ENCODE data around the gene BIRC6.

BIRC6 gene

DNA sequence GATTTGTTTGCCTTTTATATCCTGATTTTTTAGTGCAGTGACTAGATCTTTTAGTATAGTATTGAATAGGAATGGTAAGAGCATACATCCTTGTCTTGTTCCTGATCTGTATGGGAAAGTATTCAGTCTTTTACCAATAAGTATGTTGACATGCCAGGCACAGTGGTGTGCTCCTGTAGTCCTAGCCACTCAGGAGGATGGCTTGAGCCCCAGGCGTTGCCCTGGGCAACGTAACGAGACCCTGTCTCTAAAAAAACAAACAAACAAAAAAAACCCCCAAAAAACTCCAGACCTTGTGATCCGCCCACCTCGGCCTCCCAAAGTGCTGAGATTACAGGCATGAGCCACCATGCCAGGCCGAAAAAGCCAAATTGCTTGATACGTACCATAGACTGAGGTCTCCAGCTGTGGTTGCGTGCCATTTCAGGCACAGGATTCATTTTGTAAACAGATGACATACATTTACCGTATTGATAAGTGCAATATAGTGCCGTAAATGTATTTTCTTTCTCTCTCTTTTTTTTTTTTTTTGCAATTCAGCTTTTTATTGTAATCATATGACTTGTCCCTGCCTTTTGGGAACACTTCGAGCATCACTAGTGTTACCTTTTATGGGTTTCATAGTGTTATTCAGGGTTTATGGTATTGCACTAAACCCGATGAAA lies 18.5 kb downstream of the BIRC6 start:
- no peak for DNase-seq

DNA sequence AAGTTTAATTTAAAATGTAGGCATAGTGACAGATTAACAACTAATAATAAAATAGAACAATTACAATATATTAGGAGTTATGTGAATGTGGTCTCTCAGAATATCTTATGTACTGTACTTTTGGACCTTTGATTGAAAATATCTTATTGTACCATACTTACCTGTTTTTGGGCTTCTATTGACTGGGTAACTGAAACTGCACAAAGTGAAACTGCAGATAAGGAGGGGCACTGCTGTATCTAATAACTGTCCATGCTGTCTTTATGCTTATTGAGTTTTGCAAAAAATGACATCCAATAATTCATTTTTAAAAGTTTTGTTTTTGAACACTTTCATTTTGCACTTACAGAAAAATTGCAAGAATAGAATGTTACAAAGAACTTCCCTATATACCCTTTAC lies 19.9 kb downstream of the BIRC6 start:
- no peak for DNase-seq

DNA sequence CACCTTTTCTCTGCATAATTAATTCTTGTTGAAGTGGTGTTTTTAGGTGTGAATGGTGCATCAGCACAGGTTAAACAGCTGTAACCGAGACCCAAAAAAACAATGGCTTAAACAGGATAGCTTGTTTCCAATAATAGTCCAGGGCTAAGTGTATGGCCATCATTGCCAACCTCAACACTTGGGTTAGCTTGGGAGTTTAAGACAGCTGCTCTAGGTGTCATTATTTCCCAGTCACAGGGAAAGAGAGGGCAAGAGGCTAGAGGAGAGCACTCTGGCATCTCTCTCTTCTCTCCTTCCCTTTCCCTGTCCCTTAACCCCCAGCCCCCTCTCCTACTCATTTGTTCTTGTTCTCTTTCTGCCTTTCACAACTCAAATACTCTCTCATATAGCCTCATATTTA lies 21.1 kb downstream of the BIRC6 start:
- no peak for DNase-seq

DNA sequence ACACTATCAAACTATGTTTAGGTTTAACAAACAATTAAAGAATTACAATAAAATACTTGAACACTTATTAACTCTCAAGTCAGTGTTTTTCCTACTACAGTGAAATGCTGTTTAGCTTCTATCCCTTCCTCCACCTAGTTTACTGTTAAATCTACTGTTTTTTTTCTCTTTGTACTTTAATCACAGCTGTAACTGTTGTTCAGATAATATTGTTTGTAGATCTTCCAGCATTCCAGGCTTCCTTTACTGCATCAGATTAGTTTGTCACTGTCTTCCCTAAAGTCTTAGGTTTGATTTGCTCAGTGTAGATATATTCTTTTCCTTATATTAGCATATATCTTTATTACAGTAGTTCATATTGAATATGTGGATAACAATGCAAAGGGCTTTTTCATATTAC lies 22.5 kb downstream of the BIRC6 start:
- DNase-seq: no peak

DNA sequence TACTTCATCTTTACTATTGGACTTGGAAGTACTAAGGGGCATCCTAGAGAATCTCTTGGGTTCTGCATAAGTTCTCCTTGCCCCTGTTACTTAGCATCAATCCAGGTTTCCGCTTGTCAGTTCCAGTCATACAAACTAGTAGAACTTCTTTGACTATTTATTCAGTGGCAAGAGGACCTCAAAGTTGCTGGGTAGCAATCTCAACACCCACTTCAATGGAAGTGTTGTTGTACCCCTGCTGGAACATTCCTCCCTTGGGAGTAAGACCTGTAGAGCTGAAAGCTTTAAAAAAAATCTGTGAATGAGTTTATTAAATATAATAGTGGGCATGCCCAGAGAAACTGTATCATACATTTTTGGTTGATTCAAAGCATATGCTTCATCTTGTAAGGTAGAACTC lies 27.0 kb downstream of the BIRC6 start:
- DNase-seq: no peak

DNA sequence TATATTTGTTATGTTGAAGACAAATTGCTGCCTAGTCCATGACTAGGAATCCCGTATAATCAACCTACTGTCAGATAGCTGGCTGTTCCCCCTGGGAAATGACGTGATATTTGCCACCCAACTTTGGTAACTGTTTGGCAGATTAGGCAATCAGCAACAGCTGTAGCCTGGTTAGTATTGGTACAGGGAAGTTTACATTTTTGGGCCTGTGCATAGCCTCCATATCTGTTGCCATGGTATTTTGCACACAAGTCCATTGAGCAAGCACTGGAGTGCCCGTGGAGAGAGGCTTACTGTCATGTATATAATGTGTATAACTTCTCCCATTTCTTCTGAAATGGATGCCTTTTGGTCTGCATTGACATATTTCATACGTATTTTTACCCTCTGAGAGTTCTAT lies 27.7 kb downstream of the BIRC6 start:
- no peak for DNase-seq

DNA sequence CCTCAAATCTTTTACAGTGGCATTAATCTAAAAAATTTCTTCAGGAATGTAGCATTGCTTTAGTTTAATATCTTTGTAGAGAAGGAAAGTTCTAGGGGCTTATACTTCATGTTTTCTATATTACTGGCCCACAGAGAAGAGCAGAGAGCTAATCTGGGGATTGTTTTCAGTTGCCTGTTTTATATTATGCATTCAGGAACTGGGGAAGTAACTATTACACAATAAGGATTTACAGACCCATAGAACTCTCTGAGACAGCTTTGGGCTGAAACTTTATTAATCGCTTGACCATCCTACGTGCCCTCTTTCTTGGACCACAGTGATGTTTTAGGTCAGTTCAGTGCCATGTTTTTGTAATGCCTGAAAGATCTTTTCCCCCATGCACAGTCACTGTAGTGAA lies 29.9 kb downstream of the BIRC6 start:
- no peak for DNase-seq

DNA sequence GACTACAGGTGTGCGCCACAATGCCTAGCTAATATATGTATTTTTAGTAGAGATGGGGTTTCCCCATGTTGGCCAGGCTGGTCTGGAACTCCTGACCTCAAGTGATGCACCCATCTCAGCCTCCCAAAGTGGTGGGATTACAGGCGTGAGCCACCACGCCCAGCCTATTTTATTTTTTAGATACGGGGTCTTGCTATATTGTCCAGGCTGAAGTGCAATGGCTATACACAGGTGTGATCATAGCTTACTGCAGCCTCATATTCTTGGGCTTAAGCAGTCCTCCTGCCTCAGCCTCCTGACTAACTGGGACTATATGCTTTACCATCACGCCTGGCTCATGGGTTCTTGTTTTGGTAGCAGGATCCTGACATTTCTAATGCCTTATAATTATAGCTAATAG lies 42.4 kb downstream of the BIRC6 start:
- no peak for DNase-seq

DNA sequence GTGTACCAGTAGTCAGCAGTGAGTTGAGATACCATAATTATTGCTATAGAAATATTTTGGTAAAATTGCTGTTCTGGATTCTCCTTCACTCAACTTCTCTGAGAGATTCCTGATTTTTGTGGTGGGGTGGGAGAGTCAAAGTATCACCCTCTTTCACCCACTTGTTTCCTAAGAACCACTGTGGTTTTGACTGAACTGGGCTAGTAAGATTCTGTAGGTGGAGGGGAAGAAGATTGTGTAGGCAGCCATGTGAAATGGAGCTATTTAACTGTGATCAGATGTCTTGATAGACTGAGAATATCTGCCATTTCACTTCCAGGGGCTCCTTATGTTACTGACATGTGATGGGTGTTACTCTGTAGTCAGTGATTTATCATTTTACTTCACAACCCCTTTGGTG lies 45.3 kb downstream of the BIRC6 start:
- DNase-seq: no peak

DNA sequence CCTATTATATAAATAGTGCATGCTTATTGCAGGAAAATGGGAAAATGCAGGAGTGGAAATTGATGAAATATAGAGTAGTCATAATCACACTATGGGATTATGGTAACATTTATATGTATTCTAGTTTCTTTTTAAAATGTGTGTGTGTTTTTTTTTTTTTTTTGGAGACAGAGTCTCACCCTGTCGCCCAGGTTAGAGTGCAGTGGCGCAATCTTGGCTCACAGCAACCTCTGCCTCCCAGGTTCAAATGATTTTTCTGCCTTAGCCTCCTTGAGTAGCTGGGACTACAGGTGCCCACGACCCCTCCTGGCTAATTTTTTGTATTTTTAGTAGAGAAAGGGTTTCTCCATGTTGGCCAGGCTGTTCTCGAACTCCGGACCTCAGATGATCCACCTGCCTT lies 47.0 kb downstream of the BIRC6 start:
- no peak for DNase-seq

DNA sequence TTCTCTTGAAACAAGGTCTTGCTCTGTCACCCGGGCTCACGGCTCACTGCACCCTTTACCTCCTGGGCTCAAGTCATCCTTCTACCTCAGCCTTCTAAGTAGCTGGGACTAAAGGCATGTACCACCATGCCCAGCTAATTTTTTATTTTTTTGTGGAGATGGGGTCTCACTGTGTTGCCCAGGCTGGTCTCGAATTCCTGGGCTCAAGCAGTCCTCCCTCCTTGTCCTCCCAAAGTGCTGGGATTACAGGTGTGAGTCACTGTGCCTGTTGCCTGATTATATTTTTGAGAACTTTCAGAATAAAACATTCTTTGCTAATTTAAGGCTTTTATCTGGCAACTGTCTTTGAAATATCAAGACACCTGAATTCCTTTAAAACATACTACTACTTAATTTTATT lies 47.9 kb downstream of the BIRC6 start:
- DNase-seq: no peak

DNA sequence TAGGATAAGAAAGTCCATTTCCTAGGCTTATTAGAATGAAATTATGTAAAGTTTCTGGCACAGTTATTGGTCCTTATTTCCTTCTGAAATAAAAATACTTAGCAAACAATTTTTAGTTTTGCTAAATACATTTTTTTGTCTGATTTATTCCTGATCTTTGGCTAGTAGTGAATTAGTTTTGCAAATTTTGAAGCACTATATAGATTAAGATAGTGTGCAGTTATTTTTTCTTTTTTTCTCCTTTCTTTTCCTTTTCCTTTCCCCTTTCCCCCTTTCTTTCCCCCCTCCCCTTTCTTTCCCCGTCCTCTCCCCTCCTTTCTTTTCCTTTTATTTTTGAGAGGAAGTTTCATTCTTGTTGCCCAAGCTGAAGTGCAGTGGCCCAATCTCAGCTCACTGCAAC lies 59.7 kb downstream of the BIRC6 start:
- no peak for DNase-seq

DNA sequence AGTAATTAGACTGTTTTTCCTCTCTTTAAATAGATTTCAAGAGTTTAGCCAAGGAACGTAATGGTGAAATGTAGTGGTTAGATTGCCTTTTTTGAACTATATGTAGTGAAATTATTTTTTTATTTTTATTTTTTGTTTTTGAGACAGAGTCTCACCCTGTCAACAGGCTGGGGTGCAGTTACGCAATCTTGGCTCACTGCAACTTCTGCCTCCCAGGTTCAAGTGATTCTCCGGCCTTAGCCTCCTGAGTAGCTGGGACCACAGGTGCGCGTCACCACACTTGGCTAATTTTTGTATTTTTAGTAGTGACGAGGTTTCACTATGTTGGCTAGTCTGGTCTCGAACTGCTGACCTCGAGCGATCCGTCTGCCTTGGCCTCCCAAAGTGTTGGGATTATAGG lies 60.8 kb downstream of the BIRC6 start:
- DNase-seq: no peak

DNA sequence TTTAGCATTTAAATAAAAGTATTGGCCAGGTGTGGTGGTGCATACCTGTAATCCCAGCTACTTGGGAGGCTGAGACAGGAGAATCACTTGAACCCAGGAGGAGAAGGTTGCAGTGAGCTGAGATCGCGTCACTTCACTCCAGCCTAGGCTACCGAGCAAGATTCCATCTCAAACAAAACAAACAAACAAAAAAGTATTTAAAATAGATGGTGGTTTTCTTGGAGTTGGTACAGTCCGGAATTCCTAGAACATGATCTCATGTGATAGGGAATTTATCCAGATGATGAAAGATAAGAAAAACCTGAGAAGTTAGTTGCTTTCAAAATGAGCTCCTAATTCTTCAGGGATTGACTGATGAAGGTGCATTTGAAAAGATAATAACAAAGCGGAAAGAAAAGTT lies 62.0 kb downstream of the BIRC6 start:
- no peak for DNase-seq

DNA sequence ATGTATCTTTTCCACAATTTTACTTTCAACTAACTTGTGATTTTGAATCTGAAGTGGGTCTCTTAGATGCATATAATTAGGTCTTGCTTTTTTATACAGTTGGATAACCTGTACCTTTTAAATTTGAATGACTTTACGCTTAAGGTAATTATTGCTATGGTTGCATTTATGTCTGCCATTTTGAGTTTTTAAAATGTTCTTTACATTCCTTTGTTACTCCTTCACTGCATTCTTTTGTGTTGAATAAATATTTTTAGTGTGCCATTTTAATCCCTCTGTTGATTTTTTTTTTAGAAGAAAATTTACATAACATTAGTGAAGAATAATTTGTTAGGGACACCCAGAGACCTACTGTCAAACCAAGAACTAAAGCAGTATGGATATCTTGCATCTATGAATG lies 65.3 kb downstream of the BIRC6 start:
- no peak for DNase-seq

DNA sequence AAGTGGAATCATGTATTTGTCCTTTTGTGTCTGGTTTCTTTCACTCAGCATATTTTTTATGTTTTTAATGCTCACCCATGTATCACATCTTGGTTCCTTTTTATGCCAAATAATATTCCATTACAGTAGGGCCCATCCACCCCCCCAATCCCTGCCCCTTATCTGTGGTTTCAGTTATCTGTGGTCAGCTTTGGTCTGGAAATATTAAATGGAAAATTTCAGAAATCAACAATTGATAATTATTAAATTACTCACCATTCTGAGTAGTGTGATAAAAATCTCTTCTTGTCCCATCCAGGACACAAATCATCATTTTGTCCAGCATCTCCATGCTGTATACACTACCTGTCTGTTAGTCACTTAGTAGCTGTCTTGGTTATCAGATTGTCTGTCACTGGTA lies 66.7 kb downstream of the BIRC6 start:
- no peak for DNase-seq

DNA sequence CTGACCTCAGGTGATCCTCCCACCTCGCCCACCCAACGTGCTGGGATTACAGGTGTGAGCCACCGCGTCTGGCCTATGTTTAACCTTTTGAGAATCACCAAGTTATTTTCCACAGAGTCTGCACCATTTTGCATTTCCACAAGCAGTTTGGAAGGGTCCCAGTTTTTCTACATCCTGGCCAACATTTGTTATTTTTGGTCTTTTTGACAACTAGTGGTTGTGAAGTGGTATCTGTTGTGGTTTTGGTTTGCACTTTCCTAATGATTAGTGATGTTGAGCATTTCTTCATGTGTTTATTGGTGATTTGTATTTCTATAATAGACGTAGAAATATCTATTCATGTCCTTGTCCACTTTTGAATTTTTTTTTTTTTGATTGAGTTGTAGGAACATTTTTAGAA lies 67.9 kb downstream of the BIRC6 start:
- DNase-seq: no peak

DNA sequence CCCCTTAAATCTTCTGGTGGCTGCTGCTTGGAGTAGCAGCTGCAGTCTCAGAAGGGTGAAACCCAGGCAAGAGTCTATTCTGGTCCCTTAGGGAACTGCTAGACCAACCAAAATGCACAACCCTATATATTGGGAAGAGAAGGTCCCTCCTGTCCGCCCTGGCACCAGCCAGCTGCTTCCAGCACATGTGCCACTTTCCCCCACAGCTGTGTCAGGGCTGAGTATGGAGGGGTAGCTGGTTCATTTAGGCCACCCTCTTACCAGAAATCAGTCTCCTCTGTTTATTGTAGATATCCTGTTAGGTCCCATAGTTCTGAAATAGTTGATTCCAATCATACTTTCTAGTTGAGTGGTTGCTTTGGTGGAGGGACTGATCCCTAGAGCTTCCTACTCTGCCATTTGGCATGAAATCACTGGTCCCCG lies 68.9 kb downstream of the BIRC6 start:
- DNase-seq: no peak

DNA sequence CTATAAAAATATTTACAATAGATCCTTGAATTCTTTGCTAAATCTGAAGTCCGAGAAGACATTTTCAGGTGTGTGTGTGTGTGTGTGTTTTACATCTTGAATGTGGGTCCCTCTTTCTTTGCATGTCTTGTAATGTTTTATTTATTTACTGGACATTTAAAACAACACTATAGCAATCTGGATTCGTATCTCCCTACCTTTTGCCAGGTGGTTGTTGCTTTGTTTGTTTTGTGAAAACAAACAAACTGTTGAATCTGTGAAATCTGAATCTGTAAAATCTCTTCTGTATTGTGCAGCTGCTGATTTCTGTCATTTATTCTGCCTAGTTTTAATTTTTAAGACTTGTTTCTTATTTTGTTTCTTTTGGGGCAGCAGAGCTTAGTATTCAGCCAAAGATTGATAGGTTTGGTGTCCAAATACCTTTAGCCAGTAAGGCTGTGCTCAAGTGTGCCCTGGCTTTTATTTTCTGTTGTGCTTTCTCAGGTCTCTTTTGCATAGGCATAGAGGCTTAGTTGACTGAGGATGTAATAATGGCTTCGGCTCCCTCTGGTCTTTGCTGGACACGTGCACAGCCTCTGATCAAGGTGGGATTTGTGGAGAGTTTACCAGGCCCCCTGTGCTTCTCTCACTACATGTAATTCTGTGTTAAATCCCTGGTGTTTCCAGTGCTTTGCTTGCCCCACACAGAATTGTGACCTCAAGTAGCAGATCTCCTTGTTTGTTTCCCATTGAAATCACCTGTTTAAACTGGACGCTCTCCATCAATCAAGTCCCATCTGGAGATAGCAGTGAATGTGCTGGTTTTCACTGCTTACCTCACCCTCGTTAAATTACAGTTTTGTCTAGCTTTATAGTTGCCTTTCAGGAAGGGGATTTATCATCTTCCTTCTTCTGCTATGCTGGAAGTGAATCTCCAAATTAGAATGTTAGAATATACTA lies 71.1 kb downstream of the BIRC6 start:
- no peak for DNase-seq

DNA sequence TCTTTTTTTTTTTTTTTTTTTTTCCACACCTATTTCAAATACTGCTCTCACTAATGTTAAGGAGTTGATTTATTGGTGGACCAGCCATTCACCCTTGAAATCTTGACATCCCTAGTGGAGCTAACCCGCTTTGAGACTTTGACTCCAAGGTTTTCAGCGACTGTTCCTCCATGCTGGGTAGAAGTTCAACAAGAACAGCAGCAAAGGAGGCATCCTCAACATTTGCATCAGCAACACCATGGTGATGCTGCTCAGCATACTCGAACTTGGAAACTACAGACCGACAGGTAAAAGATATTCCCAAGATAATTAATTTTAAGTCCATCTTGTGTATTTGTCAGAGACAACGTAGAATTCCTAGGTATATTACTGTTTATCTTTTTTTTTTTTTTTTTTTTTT lies 74.0 kb downstream of the BIRC6 start:
- no peak for DNase-seq

DNA sequence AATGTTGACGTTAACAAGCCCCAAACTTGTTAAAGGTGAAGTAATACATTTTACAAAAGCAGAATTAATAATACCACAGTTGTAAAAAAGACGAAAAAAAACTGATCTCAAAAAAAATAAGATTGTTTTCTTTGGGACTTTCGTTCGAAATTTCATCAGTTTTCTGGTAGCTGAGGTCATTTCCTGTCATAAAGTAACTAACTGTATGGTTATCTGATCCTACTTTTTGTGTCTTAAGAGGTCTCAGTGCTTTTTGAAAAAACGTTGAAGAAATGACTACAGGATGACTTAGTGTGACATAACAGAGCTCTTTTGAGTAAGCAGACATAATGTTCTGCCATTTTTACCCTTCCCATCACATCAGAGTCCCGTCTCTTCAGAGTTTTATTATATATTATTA lies 79.3 kb downstream of the BIRC6 start:
- DNase-seq: no peak

DNA sequence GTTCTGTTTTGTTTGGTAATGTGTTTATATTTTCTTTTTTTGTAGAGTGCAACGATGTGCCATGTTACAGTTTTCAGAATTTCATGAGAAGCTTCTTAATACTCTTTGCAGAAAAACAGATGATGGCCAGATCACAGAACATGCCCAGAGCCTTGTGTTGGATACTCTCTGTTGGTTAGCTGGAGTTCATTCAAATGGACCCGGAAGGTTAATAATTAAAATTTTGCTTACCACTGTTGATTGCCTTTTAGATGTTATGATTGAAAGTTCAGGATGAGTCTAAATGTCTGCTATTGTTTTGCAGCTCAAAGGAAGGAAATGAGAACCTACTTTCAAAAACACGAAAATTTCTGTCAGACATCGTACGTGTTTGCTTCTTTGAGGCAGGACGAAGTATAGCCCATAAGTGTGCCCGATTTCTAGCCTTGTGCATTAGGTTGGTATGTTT lies 85.2 kb downstream of the BIRC6 start:
- DNase-seq: no peak

DNA sequence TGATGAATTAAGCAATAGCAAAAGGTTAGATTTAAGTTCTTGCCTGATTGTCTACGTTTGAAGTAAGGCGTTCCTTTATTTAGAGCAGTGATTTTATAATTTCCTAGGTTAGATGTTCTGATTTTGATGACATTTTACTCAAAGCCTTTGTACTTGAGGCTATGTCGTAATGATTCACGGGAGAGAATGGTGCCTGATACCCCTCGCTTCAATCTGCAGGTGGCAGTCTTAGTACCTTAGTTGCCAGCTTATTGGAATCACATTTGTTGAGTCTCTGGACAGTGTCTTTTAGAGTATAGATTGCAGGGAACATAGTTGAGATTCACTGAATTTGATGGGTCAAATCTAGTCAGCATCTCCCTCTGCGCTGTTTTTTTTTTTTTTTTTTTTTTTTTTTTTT lies 89.5 kb downstream of the BIRC6 start:
- DNase-seq: no peak

DNA sequence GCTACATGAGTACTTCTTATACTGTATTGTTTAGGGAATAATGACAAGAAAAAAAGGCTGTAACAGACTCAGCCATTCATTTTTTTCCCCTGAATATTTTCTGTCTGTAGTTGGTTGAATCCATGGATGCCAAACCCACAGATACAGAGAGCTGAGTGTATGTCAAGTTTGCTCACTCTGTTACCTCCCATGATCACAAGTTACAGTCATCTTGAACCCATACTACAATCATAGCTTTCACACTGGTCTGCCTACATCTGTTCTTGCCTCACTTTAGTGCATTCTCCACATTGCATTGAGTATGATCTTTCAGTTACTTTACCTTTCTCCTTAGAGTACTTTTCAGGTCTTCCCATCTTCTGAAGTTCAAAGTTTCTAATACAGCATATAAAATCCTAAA lies 94.0 kb downstream of the BIRC6 start:
- DNase-seq: no peak

Measured in CD4-positive, alpha-beta T cell treated with Interleukin-4 for 4 hours (primary cell).